GM23248 (cell line): ENCODE data around the gene TTYH1. TPM values are rescaled to one million over a fixed set of nuclear protein-coding genes. Genes with fewer than 3 reads are reported as not detected.

Experiments used
- DNase-seq: peaks from one replicate; pipeline ENCODE4 v3.0.0-alpha.2; 2015
- H2AFZ ChIP-seq: fragments of 200-600 bp; sonication (generic); 2 replicates; pipeline ENCODE4 v1.6.1; 2016; ENCODE audit warnings: antibody characterized with exemption
- H3F3A ChIP-seq: fragments of 200-600 bp; sonication (generic); 2 replicates; pipeline ENCODE4 v1.6.1; 2016; ENCODE audit warnings: mild to moderate bottlenecking, antibody characterized with exemption, mixed run types; ENCODE audit not compliant: insufficient read depth
- H3K27ac ChIP-seq: fragments of 200-600 bp; sonication (generic); 2 replicates; pipeline ENCODE4 v1.5.1; 2016; ENCODE audit warnings: mild to moderate bottlenecking
- H3K27me3 ChIP-seq: fragments of 200-600 bp; sonication (generic); replicated peaks from 2 replicates; pipeline ENCODE4 v1.6.1; 2016; ENCODE audit warnings: mild to moderate bottlenecking; ENCODE audit not compliant: insufficient read depth
- H3K36me3 ChIP-seq: fragments of 200-600 bp; sonication (generic); 2 replicates; pipeline ENCODE4 v1.6.1; 2016; ENCODE audit warnings: low read depth, mild to moderate bottlenecking
- H3K4me1 ChIP-seq: fragments of 200-600 bp; sonication (generic); 2 replicates; pipeline ENCODE4 v1.6.1; 2016; ENCODE audit warnings: mild to moderate bottlenecking; ENCODE audit not compliant: insufficient read depth
- H3K4me2 ChIP-seq: fragments of 200-600 bp; sonication (generic); one replicate; pipeline ENCODE4 v1.6.1; 2016; ENCODE audit warnings: mild to moderate bottlenecking; ENCODE audit not compliant: unreplicated experiment
- H3K4me3 ChIP-seq: fragments of 200-600 bp; sonication (generic); 2 replicates; pipeline ENCODE4 v1.5.1; 2016; ENCODE audit warnings: mild to moderate bottlenecking
- H3K79me2 ChIP-seq: fragments of 200-600 bp; sonication (generic); 2 replicates; pipeline ENCODE4 v1.6.1; 2016; ENCODE audit warnings: mild to moderate bottlenecking; ENCODE audit not compliant: insufficient read depth
- H3K9ac ChIP-seq: fragments of 200-600 bp; sonication (generic); 2 replicates; pipeline ENCODE4 v1.6.1; 2016; ENCODE audit warnings: mild to moderate bottlenecking
- H3K9me2 ChIP-seq: fragments of 200-600 bp; sonication (generic); 2 replicates; pipeline ENCODE4 v1.6.1; 2016; ENCODE audit warnings: mixed run types, mild to moderate bottlenecking, moderate library complexity; ENCODE audit not compliant: insufficient read depth
- H3K9me3 ChIP-seq: fragments of 200-600 bp; sonication (generic); one replicate; pipeline ENCODE4 v1.6.1; 2017; ENCODE audit warnings: low read depth
- H4K20me1 ChIP-seq: fragments of 200-600 bp; sonication (generic); 2 replicates; pipeline ENCODE4 v1.6.0; 2016; ENCODE audit not compliant: insufficient read depth
- EZH2 ChIP-seq: fragments of 200-600 bp; sonication (generic); IDR thresholded peaks from 2 replicates; pipeline ENCODE4 v1.6.1; 2018; ENCODE audit warnings: antibody characterized with exemption, mild to moderate bottlenecking; ENCODE audit not compliant: insufficient read depth, poor library complexity, severe bottlenecking
- EZH2phosphoT487 ChIP-seq: fragments of 200-600 bp; sonication (generic); IDR thresholded peaks from 2 replicates; pipeline ENCODE4 v1.6.1; 2018; ENCODE audit warnings: antibody characterized with exemption, moderate library complexity, mild to moderate bottlenecking, low read depth; ENCODE audit not compliant: insufficient read depth
- WGBS, 2 experiments: methylation state at CpG; one replicate each; pipeline ENCODE4 v1.1.6; 2015 to 2017; ENCODE audit warnings: low lambda C conversion rate in 2 of 2, low coverage in 1 of 2; ENCODE audit errors: missing lambda C conversion rate in 2 of 2; 5-methylcytosine and 5-hydroxymethylcytosine counted together
- in situ Hi-C: fragments of 300-500 bp; cut with MboI; formaldehyde crosslinking; loops from 2 replicates; pipeline ENCODE4 v1.15.0; 2020
- polyA plus RNA-seq: library from polyadenylated mRNA; unstranded; fragments of >200 nt; fragmentation: Nextera tagmentation; extraction: Ambion mirVana; gene quantifications from 2 replicates; pipeline ENCODE4 v1.2.1, GENCODE V29; 2016
- total RNA-seq: library from RNA; depleted of rRNA; stranded (reverse); fragments of >200 nt; shearing (Covaris generic); gene quantifications from 2 replicates; pipeline ENCODE4 v1.2.3, GENCODE V29; 2014

TTYH1 gene
- total and polyA plus RNA-seq, 2 experiments from 2014 or later = 0.05 TPM; not detected in 1

DNA sequence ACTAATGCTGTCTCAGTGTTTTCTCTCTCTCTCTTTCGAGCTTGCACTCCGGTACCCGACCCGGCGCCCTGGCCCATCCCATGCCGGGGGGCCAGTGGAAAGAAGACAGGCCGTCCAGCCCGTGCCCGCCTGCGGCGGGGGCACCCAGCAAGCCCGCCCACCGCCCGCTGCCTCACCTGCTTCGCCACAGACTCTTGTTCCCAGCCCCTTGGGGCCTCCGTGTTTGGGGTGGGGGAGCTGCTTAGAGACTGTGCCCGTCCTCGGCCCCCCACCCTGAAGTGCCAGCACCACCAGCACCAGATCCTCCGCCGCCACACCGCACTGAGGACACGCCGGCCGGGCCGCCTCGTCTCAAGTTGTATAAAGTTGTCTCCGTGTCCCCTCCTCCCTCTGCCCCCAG is 45.9 kb downstream of the TTYH1 start:
- H3K9me2 ChIP-seq = no peaks in the 10 kb centered on the region
- H4K20me1 ChIP-seq = no peaks in the 10 kb centered on the region
- TF ChIP-seq EZH2 (no peak), EZH2phosphoT487 (no peak)
- WGBS, 2 experiments = 77 to 85% methylated on average over 8 to 27 of the region's 27 CpGs
- peaks cover 21% of the 10 kb centered on the region; the same call in 1 of the 2 replicates for H3F3A ChIP-seq
- in situ Hi-C loops = loop anchor here (25.0 kb wide), 1 partner anchor 1201 kb away; the partner anchor contains the start of gene U2AF2
- H2AFZ ChIP-seq = no peak overlapping the region
- H3K79me2 ChIP-seq = peaks cover 62% of the 10 kb centered on the region
- H3K4me3 ChIP-seq = no peak overlapping the region
- H3K4me2 ChIP-seq = no peak overlapping the region
- H3K4me1 ChIP-seq = peaks cover 8% of the 10 kb centered on the region
- H3K36me3 ChIP-seq = peaks cover 23% of the 10 kb centered on the region; the same call in 1 of the 2 replicates
- peak overlapping the region; percentile 13; the same call in 1 of the 2 replicates for H3K9ac ChIP-seq
- no peaks in the 10 kb centered on the region for H3K27me3 ChIP-seq
- DNase-seq = no peak
- H3K27ac ChIP-seq = no peak overlapping the region; the same call in 1 of the 2 replicates
- no peaks in the 10 kb centered on the region for H3K9me3 ChIP-seq

DNA sequence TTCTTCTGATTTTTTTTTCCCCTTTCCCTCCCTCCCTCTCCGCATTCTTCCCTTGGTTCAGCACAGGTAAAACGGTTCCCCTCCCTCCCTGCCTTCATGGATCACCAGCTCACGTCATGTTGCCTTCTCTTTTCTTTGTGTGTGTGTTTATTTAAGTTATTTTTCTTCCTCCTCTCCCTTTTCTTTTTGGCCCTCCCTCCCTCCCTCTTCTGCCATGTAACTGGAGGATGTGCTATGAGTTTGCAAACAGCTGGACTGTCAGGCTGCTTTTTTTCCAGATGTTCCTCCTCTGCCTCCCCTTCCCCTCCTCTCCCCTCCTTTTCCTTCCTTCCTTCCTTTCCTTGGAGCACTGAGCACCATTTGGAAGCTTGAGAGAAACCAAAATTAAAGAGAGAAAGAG is 46.3 kb downstream of the TTYH1 start:
- H3K9me2 ChIP-seq = no peaks in the 10 kb centered on the region
- in situ Hi-C loops = loop anchor here (25.0 kb wide), 1 partner anchor 1201 kb away; the partner anchor contains the start of gene U2AF2
- H3K36me3 ChIP-seq = peaks cover 22% of the 10 kb centered on the region; the same call in 1 of the 2 replicates
- 60 to 81% methylated on average over 3 of the region's 3 CpGs for WGBS, 2 experiments
- no peaks in the 10 kb centered on the region for H3K9me3 ChIP-seq
- H3K27me3 ChIP-seq = no peaks in the 10 kb centered on the region
- peaks cover 25% of the 10 kb centered on the region; the same call in 1 of the 2 replicates for H3F3A ChIP-seq
- H3K79me2 ChIP-seq = peaks cover 58% of the 10 kb centered on the region
- no peak overlapping the region for H2AFZ ChIP-seq
- no peaks in the 10 kb centered on the region for H4K20me1 ChIP-seq
- peak overlapping the region; percentile 89 for H3K4me2 ChIP-seq
- TF ChIP-seq EZH2 (no peak), EZH2phosphoT487 (no peak)
- peak overlapping the region; percentile 93 for H3K27ac ChIP-seq
- peak overlapping the region; percentile 77 for H3K4me3 ChIP-seq
- H3K4me1 ChIP-seq = peaks cover 8% of the 10 kb centered on the region
- H3K9ac ChIP-seq = peak overlapping the region; percentile 93
- DNase-seq = no peak

DNA sequence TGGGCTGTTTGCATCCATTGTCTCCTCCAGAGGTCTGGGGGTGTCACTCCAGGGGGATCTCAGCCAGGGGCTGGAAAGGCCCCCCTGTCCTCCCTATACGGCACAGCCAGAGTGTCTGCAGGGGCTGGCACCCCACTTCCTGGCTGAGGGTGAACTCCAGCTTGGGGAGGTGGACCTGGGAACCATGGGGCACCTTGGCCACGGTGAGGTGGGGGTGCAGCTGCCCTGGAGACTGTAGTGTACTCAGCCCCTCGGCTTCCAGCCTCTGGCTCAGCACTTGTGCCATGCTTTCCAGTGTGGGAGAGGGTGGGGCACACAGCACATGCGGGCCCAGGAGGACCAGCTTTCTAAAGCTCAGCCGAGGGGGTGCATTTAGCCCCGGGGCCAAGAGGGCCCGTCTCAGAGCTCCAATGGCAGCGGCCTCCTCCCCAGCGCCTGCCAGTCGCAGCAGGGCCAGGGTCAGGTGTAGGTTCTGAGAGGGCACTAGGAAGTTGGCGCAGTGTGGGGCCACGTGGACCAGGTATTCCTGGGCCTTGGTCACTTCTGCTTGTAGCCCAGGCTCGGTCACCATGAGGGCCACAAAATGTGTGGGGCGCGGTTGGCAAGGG is 46.9 kb downstream of the TTYH1 start:
- peak overlapping the region; percentile 93 for H3K27ac ChIP-seq
- in situ Hi-C loops = loop anchor here (25.0 kb wide), 1 partner anchor 1200 kb away; the partner anchor contains the start of gene U2AF2

DNA sequence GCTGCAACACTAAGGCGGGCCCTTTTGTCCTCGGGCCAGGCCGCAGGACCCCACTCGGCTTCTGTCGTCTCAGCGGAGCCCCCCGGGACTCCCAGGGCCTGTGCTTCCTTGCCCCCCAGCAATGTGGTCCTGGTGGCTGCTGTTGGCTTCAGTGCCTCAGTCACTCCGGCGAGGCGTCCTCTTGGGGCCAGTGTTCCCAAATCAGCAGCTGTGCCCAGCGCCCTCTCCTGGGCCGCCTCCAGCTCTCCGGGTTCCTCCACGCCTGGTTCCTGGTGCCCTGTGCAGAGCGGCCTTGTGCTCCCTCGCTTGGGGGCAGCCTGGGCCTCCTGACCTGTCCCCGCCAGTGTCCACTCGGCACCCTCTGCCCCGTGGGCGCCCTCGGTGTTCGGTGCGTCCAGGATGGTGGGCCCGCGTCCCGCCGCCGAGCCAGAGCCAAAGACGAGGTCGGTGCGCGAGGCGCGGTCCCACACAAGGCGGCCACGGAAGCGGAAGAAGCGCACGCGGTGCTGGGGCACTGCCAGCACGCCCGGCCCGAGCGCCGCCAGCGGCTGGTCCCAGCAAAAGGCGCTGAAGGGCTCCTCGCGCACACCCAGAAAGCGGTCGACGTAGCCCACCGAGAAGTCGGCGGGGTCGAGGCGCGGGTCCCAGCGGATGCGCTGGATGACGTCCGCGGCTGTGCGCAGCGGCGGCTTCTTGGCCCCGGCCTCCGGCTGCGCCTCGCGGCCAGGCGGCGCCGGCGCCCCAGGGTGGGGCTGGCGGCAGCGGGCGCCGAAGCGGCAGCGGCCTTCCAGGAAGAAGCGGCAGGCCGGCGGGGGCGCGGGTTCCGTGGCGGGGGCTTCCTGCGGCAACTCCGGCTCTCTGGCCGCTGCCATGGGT is 47.6 kb downstream of the TTYH1 start:
- peak overlapping the region; percentile 89 for H3K4me2 ChIP-seq
- H3F3A ChIP-seq = peaks cover 35% of the 10 kb centered on the region
- no peaks in the 10 kb centered on the region for H3K27me3 ChIP-seq
- in situ Hi-C loops = loop anchor here (25.0 kb wide), 1 partner anchor 1199 kb away; the partner anchor contains the start of gene U2AF2
- no peaks in the 10 kb centered on the region for H3K9me2 ChIP-seq
- H2AFZ ChIP-seq = 0 out of 2 replicates have a peak overlapping the region, but pooled peaks have one; percentile 35
- peak overlapping the region; percentile 93 for H3K9ac ChIP-seq
- TF ChIP-seq EZH2phosphoT487 = no peak
- no peak for TF ChIP-seq EZH2
- DNase-seq = peak; percentile 85
- peaks cover 8% of the 10 kb centered on the region for H3K4me1 ChIP-seq
- whole genome bisulfite sequencing, 2 experiments = 5 to 9% methylated on average over 48 to 83 of the region's 91 CpGs
- no peaks in the 10 kb centered on the region for H4K20me1 ChIP-seq
- H3K9me3 ChIP-seq = no peaks in the 10 kb centered on the region
- peak overlapping the region; percentile 93 for H3K27ac ChIP-seq
- H3K36me3 ChIP-seq = peaks cover 9% of the 10 kb centered on the region; the same call in 1 of the 2 replicates
- H3K79me2 ChIP-seq = peaks cover 45% of the 10 kb centered on the region
- peak overlapping the region; percentile 77 for H3K4me3 ChIP-seq

More for the DNA sequence above, 46.9 kb downstream of the TTYH1 start:
- no peaks in the 10 kb centered on the region for H3K9me2 ChIP-seq
- peak overlapping the region; percentile 89 for H3K4me2 ChIP-seq
- no peak overlapping the region for H2AFZ ChIP-seq
- DNase-seq = peak; percentile 51
- WGBS, 2 experiments = 37 to 47% methylated on average over 15 of the region's 15 CpGs
- peaks cover 8% of the 10 kb centered on the region for H3K4me1 ChIP-seq
- peak overlapping the region; percentile 77 for H3K4me3 ChIP-seq
- peaks cover 27% of the 10 kb centered on the region; the same call in 1 of the 2 replicates for H3F3A ChIP-seq
- no peaks in the 10 kb centered on the region for H4K20me1 ChIP-seq
- H3K27me3 ChIP-seq = no peaks in the 10 kb centered on the region
- H3K79me2 ChIP-seq = peaks cover 52% of the 10 kb centered on the region
- TF ChIP-seq EZH2 (no peak), EZH2phosphoT487 (no peak)
- peaks cover 16% of the 10 kb centered on the region; the same call in 1 of the 2 replicates for H3K36me3 ChIP-seq
- H3K9ac ChIP-seq = peak overlapping the region; percentile 93
- no peaks in the 10 kb centered on the region for H3K9me3 ChIP-seq
